Fibroblast of lung (primary cell): ENCODE measurements around the gene TOGARAM2. TPM values are rescaled to one million over a fixed set of nuclear protein-coding genes. Genes with fewer than 3 reads are reported as not detected.
A peak's percentile ranks its signal among the peaks of the same experiment; 100 is the strongest.

ENCODE experiments used
- DNase-seq, 2 donors: peaks; one replicate each; pipeline versions ENCODE4 v3.0.0 to v3.0.0-alpha.2; 2010; ENCODE audit warnings: low read depth in 2 of 2
- H2AFZ ChIP-seq: 2 replicates; pipeline ENCODE4 v1.5.1; 2012; ENCODE audit warnings: low read length, control low read depth, inconsistent platforms
- H3K27ac ChIP-seq: 2 replicates; pipeline ENCODE4 v1.5.1; 2011; ENCODE audit warnings: low read length, control low read depth; ENCODE audit not compliant: insufficient read depth
- H3K27me3 ChIP-seq: 2 replicates; pipeline ENCODE4 v1.5.1; 2011; ENCODE audit warnings: mild to moderate bottlenecking, low read length; ENCODE audit not compliant: control insufficient read depth, insufficient read depth
- H3K36me3 ChIP-seq: 2 replicates; pipeline ENCODE4 v1.5.1; 2011; ENCODE audit warnings: low read length; ENCODE audit not compliant: control insufficient read depth, insufficient read depth
- H3K4me1 ChIP-seq: 2 replicates; pipeline ENCODE4 v1.5.1; 2011; ENCODE audit warnings: low read length; ENCODE audit not compliant: control insufficient read depth, insufficient read depth; ENCODE audit errors: extremely low read depth
- H3K4me2 ChIP-seq: 2 replicates; pipeline ENCODE4 v1.5.1; 2011; ENCODE audit warnings: low read length, control low read depth; ENCODE audit not compliant: insufficient read depth; ENCODE audit errors: extremely low read depth
- H3K4me3 ChIP-seq, 4 experiments: fragments of 200-600 bp in 1 of 4; sonication (generic) in 1 of 4; replicated peaks in 1 of 4; 2 replicates each; pipeline ENCODE4 v1.5.1; 2011 to 2016; ENCODE audit warnings: low read length in 4 of 4, low read depth in 3 of 4, mild to moderate bottlenecking in 3 of 4, control low read depth in 2 of 4, inconsistent platforms in 1 of 4, mixed read lengths in 1 of 4; ENCODE audit not compliant: insufficient read depth in 1 of 4; ENCODE audit errors: control extremely low read depth in 1 of 4
- H3K79me2 ChIP-seq: 2 replicates; pipeline ENCODE4 v1.5.1; 2012; ENCODE audit warnings: mild to moderate bottlenecking, low read length, inconsistent platforms; ENCODE audit not compliant: control insufficient read depth, insufficient read depth
- H3K9ac ChIP-seq: 2 replicates; pipeline ENCODE4 v1.5.1; 2011; ENCODE audit warnings: mild to moderate bottlenecking, low read length, control low read depth; ENCODE audit not compliant: insufficient read depth
- H3K9me3 ChIP-seq: 2 replicates; pipeline ENCODE4 v1.5.1; 2012; ENCODE audit warnings: low read depth, low read length; ENCODE audit not compliant: control insufficient read depth, insufficient read depth
- H4K20me1 ChIP-seq: 2 replicates; pipeline ENCODE4 v1.5.1; 2011; ENCODE audit warnings: low read length; ENCODE audit not compliant: control insufficient read depth, insufficient read depth; ENCODE audit errors: extremely low read depth
- CTCF ChIP-seq, 2 donors: IDR thresholded peaks in 1 of 2; conservative IDR thresholded peaks in 1 of 2; 1 replicate in 1 of 2; 2 replicates in 1 of 2; pipeline ENCODE4 v1.5.1; 2011 to 2012; ENCODE audit warnings: low read length in 2 of 2, control low read depth in 1 of 2, inconsistent platforms in 1 of 2, low read depth in 1 of 2, mild to moderate bottlenecking in 1 of 2
- EZH2 ChIP-seq: IDR thresholded peaks from 2 replicates; pipeline ENCODE4 v1.5.1; 2012; ENCODE audit warnings: low read length, control low read depth, mild to moderate bottlenecking; ENCODE audit errors: missing control alignments
- polyA plus RNA-seq, 2 donors: library from polyadenylated mRNA; depleted of rRNA in 1 of 2; stranded (reverse) in 1 of 2; unstranded in 1 of 2; fragments of >200 nt; gene quantifications; 2 replicates each; pipeline ENCODE4 v1.2.1, GENCODE V29; 2011 to 2012; ENCODE audit warnings: missing spikeins in 1 of 2
- total RNA-seq: library from RNA; depleted of rRNA; stranded (reverse); fragments of >200 nt; gene quantifications from 2 replicates; pipeline ENCODE4 v1.2.1, GENCODE V29; 2014

The TOGARAM2 gene
- total and polyA plus RNA-seq, 2 donors (not counting 1 experiment from before 2014, with no cell fraction given) = 0.15 to 0.33 TPM

DNA sequence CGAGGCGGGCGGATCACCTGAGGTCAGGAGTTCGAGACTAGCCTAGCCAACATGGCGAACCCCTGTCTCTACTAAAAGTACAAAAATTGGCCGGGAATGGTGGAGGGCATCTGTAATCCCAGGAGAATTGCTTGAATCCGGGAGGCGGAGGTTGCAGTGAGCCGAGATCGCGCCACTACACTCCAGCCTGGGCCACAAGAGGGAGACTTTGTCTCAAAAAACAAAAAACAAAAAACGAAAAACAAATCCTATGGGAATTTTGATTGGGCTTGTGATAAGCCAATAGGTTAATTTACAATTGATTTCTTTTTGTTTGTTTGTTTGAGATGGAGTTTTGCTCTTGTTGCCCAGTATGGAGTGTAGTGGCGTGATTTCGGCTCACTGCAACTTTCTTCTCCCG is 24.2 kb upstream of the TOGARAM2 start:
- peak overlapping the region; percentile 68 for H3K4me2 ChIP-seq

DNA sequence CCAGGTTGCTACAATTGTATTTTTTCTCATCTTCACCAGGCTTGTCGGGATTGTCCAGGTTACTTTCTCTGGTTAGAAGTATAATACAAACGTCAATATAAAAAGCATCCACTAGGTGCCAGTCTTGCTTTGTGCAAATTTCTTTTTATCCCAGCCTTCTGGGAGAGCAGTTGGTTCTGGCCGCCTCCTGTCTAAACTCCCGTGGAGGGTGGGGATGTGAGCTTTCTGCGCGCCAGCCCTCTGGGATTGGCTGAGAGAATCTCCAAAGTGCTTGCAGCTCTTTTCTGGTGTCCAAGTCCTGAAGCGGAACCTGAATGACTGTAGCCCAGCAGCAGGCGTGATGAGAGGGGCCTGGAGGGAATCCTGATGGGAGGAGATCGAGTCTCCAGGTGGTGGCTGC is 22.4 kb upstream of the TOGARAM2 start:
- H4K20me1 ChIP-seq = no peaks in the 10 kb centered on the region
- H3K4me2 ChIP-seq = no peak overlapping the region
- TF ChIP-seq EZH2 (no peak), CTCF (conservative IDR thresholded peaks at IDR 0.05 in 1 of 2, IDR thresholded peaks at IDR 0.05 in 1 of 2; ENCODE audit: low read depth in 1 of 2, low read length in 2 of 2) (peak; percentile 50 to 59)
- no peak overlapping the region for H3K9ac ChIP-seq
- H3K79me2 ChIP-seq = no peaks in the 10 kb centered on the region
- H2AFZ ChIP-seq = no peak overlapping the region
- H3K9me3 ChIP-seq = no peaks in the 10 kb centered on the region
- H3K36me3 ChIP-seq = no peaks in the 10 kb centered on the region
- H3K4me3 ChIP-seq = no peak overlapping the region
- DNase-seq = peak; percentile 69 to 78
- no peak overlapping the region for H3K27ac ChIP-seq
- H3K4me1 ChIP-seq = no peaks in the 10 kb centered on the region
- no peaks in the 10 kb centered on the region for H3K27me3 ChIP-seq

More for the DNA sequence above, 24.2 kb upstream of the TOGARAM2 start:
- H3K79me2 ChIP-seq = no peaks in the 10 kb centered on the region
- peaks cover 4% of the 10 kb centered on the region for H3K4me1 ChIP-seq
- H2AFZ ChIP-seq = no peak overlapping the region
- no peak overlapping the region for H3K27ac ChIP-seq
- no peak overlapping the region for H3K9ac ChIP-seq
- no peaks in the 10 kb centered on the region for H3K27me3 ChIP-seq
- TF ChIP-seq EZH2 (no peak), CTCF (conservative IDR thresholded peaks at IDR 0.05 in 1 of 2, IDR thresholded peaks at IDR 0.05 in 1 of 2; ENCODE audit: low read depth in 1 of 2, low read length in 2 of 2) (peak; percentile 34 to 47)
- DNase-seq = peak in 1 of 2 donors; percentile 26
- no peaks in the 10 kb centered on the region for H3K36me3 ChIP-seq
- H4K20me1 ChIP-seq = no peaks in the 10 kb centered on the region
- peak overlapping the region in 1 of 4 experiments; percentile 59 for H3K4me3 ChIP-seq
- H3K9me3 ChIP-seq = no peaks in the 10 kb centered on the region

DNA sequence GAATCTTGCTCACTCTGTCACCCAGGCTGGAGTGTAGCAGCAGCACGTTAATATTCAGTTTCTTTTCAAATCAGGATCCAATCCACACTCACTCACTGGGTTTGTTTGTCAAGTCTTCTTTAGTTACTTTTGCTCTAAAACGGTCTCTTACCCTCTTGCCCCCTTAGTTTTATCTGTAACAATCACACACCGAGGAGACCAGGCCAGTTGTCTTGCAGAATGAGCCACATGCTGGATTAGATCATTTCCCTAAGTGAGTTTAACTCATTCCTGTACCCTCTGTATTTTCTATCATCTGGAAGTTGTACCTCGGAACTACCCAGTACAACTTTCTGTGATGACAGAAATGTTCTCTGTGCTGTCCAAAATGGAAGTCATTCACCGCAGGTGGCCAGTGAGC is 20.7 kb upstream of the TOGARAM2 start:
- Histone ChIP-seq H3K9ac (no peak overlapping the region), H3K79me2 (no peaks in the 10 kb centered on the region), H3K27me3 (no peaks in the 10 kb centered on the region), H3K36me3 (no peaks in the 10 kb centered on the region), H3K9me3 (no peaks in the 10 kb centered on the region), H4K20me1 (no peaks in the 10 kb centered on the region), H3K27ac (no peak overlapping the region), H2AFZ (no peak overlapping the region), H3K4me2 (no peak overlapping the region), H3K4me1 (no peaks in the 10 kb centered on the region), H3K4me3 (no peak overlapping the region)
- no peak for DNase-seq
- TF ChIP-seq CTCF (conservative IDR thresholded peaks at IDR 0.05 in 1 of 2, IDR thresholded peaks at IDR 0.05 in 1 of 2; ENCODE audit: low read depth in 1 of 2, low read length in 2 of 2) (no peak), EZH2 (no peak)
